GM19397 (cell line): ENCODE data around the gene TWIST2.

Source experiments
- ATAC-seq: cut with Tn5 transposase; IDR thresholded peaks from one replicate; pipeline ENCODE4 v1.9.1; 2021; ENCODE audit warnings: mild to moderate bottlenecking, moderate library complexity; ENCODE audit not compliant: unreplicated experiment

Gene TWIST2

GRCh38 chr2:238835726-238836301 is 12.1 kb upstream of the TWIST2 start:
- no peak for ATAC-seq

GRCh38 chr2:238838786-238839327 is 9.0 kb upstream of the TWIST2 start:
- no peak for ATAC-seq

GRCh38 chr2:238839428-238839827 is 8.5 kb upstream of the TWIST2 start:
- ATAC-seq, result no peak

GRCh38 chr2:238841542-238842164 is 6.2 kb upstream of the TWIST2 start:
- no peak for ATAC-seq

GRCh38 chr2:238843476-238843875 is 4.4 kb upstream of the TWIST2 start:
- ATAC-seq, result no peak

- ATAC-seq, result no peak
Measured at GRCh38 chr2:238845583-238846377, 2.1 kb upstream of the TWIST2 start.

GRCh38 chr2:238846378-238846627 is 1.6 kb upstream of the TWIST2 start:
- ATAC-seq, result no peak

- no peak for ATAC-seq
Measured at GRCh38 chr2:238846628-238847418, 1.1 kb upstream of the TWIST2 start.

GRCh38 chr2:238847419-238847801 is 475 bp upstream of the TWIST2 start:
- ATAC-seq, result no peak

- ATAC-seq, result no peak
Measured at GRCh38 chr2:238848691-238848975, 748 bp downstream of the TWIST2 start.

GRCh38 chr2:238848976-238849853 is 1.3 kb downstream of the TWIST2 start:
- ATAC-seq, result no peak

GRCh38 chr2:238850091-238850490 is 2.2 kb downstream of the TWIST2 start:
- no peak for ATAC-seq

GRCh38 chr2:238851026-238851425 is 3.1 kb downstream of the TWIST2 start:
- ATAC-seq, result no peak

- ATAC-seq, result no peak
Measured at GRCh38 chr2:238851761-238852160, 3.9 kb downstream of the TWIST2 start.

- no peak for ATAC-seq
Measured at GRCh38 chr2:238852206-238852869, 4.5 kb downstream of the TWIST2 start.

- ATAC-seq, result no peak
Measured at GRCh38 chr2:238853218-238853617, 5.3 kb downstream of the TWIST2 start.

GRCh38 chr2:238853721-238854120 is 5.8 kb downstream of the TWIST2 start:
- ATAC-seq, result no peak

GRCh38 chr2:238854246-238854645 is 6.4 kb downstream of the TWIST2 start:
- no peak for ATAC-seq

GRCh38 chr2:238854699-238855229 is 6.9 kb downstream of the TWIST2 start:
- no peak for ATAC-seq

GRCh38 chr2:238855299-238855698 is 7.4 kb downstream of the TWIST2 start:
- ATAC-seq, result no peak
